ENCODE results near the gene KRTAP5-8.
A peak's percentile ranks its signal among the peaks of the same experiment; 100 is the strongest.
"Not testable (repeated sequence)": the region's sequence is repeated elsewhere in the genome, so short reads cannot be mapped to it uniquely, and the experiment has no call there.

The KRTAP5-8 gene

DNA sequence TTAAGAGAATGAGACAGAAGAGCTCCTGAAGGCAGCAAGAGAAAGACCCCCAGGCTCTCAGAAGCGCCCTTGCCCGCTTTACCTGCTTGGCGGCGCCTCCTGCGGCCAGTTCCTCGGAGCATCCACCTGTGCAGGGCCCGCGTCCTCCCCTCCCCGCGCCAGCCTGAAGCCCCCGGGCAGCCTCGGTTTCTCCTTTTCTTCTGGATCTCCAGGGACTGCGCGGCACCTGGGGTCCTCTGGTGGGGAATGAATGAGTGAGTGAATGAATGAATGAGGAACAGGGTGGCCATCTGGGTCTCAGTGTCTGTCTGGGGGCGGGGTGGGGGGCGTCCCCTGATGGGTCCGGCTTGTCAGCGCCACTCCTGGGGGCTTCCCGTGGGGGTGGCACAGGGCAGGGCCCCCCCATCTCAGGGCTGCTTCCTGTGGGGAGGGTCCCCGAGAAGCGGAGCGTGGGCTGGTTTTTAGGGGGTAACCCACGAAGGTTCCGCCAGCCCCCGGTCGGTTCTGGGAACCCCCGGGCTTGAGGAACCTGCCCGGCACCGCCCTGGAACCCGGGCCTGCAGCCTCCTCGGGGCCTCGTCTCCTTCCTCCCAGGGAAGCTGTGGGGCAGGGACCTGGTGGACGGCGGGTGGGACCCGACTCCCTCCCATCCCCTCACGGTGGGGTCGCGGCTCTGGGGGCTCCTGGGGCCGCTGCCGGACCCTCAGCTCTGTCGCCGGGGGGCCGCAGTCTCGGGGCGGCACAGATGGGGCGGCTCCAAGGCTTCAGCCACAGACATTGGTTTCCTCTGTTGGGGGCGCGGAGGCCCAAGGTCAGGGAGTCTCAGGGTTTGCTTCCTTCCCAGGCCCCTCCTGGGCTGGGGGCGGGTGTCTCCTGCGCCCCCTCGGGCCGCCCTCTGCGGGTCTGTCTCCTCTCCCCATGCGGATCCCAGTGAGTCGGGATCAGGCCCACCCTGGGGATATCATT lies 19.0 kb upstream of the KRTAP5-8 start:
- no peak for DNase-seq

DNA sequence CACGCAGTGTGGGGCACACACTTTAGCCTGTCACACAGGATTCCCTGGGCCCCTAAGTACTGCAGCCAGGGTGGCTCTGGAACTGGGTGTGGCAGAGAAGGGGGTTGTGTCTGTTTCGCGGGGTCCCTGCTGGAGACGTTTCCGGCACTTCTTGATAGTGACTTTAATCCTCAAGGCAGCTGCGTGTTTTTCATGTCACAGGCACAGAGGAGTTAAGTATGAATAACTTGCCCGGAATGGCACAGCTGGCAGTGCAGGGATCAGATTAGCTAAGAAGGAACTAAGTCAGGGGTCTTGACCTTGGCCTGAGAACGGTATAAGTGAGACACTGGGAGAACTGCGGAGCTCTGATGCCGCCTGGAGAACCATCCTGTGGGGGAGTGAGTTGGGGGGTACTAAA lies 18.3 kb upstream of the KRTAP5-8 start:
- no peak for DNase-seq

DNA sequence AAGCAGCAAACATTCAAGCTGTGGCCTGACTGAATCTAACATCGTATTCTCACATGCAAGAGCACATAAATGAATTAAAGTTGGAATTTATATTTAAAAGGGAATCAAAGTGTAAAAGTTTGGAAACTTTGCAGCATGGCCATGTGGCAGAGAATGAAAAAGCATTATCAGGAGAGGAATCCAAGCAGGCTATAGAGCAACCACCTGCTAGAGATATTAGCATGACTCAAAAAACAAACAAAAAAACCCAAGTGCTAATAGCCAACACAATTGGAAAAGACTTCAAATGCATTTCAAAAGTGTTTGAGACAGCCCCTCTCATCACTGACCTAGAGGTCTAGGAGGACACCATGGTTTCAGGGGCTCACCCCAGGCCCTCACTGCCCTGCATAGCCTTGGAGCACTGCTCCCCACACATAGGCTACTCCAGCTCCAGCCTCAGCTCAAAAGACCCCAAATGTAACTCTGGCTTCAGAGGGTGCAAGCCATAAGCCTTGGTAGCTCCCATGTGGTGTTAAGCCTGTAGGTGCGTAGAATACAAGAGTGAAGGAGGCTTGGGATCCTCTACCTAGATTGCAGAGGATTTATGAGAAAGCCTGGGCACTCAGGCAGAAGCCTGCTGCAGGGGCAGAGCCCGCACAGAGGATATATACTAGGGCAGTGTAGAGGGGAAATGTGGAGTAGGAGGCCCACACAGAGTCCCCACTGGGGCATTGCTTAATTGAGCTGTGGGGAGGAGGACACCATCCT lies 12.5 kb upstream of the KRTAP5-8 start:
- DNase-seq, result no peak

DNA sequence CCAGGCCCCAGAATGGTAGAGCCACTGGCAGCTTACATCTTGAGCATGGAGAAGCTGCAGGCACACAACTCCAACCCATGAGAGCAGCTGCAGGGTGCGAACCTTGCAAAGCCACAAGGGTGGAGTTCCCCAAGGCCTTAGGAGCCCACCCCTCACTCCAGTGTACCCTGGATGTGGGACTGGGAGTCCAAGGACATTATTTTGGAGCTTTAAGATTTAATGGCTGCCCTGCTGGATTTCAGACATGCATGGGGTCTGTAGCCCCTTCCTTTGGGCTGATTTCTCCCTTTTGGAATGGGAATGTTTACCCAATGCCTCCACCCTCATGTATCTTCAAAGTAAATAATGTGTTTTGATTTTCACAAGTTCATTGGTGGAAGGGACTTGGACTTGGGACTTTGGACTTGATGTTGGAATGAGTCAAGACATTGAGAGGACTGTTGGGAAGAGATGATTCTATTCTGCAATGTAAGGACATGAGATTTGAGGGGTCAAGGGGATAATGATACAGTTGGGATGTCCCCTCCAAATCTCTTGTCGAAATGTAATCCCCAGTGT lies 11.8 kb upstream of the KRTAP5-8 start:
- DNase-seq, result no peak

DNA sequence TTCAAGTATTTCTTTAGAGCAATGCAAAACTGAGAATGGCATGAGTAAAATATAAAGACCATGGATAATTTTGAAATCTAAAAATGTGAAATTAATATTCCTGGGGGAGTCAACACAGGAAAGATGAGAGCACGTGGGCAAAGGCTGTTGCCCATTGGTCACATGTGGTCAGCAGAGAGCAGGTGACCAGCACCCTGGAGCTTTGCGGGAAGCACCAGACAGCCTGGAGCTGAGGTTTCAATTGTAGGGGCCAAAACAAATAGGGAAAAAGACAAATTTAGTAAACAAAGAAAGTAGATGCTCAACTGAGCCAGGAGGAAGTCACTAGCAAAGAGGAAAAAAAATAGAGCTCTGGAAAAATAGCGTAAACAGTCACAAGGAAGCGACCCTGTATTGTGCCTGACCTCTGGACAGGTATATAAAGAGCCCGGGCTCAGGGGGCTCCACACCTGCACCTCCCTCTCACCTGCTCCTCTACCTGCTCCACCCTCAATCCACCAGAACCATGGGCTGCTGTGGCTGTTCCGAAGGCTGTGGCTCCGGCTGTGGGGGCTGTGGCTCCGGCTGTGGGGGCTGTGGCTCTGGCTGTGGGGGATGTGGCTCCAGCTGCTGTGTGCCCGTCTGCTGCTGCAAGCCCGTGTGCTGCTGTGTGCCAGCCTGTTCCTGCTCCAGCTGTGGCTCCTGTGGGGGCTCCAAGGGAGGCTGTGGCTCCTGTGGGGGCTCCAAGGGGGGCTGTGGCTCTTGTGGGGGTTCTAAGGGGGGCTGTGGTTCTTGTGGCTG lies 10.8 kb upstream of the KRTAP5-8 start, which contains the start of gene KRTAP5-7:
KRTAP5-7 (plus strand) TSS at position 472 of the 780 bp plus-strand sequence; CDS start at position 506, 34 bp downstream.
- DNase-seq, result not testable (repeated sequence)

DNA sequence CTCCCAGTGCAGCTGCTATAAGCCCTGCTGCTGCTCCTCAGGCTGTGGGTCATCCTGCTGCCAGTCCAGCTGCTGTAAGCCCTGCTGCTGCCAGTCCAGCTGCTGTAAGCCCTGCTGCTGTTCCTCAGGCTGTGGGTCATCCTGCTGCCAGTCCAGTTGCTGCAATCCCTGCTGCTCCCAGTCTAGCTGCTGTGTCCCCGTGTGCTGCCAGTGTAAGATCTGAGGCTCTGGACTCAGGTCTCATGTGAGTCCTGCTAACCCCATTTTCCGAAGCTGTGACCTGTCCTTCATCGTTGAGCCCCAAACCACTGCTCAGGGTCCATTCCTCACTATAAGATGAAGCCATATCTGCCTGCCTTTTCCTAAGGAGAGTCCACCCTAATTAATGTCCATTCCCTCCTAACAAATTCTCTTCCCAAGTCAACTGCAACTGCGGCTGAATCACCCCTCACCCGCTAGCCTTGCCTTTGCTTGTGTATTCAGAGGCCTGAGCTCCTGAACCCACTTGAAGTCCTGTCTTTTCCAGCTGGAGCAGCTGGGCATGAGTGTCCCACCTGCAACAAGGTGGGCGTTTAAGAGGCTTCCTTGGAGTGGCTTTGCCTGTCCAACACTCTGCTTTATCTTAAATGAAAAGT lies 10.1 kb upstream of the KRTAP5-8 start:
- DNase-seq, result no peak

DNA sequence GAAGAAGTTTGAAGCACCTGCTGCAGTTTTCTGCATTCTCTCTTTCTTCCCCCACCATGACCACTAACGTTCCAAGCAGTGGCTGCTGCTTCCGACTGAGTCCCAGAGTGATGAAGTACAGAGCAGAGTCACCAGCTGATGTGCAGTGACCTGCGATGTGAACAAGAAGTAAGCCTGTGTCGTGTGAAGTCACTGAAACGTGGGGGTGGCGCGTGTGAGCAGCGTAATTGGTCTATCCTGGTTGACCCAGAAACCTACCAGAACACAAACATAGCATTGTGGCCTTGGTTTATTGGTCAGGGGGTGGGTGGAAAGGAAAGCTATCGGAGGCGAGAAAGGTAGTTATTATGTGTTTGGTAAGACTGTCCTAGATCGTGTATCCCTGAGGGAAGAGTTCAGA lies 7.2 kb upstream of the KRTAP5-8 start:
- no peak for DNase-seq

DNA sequence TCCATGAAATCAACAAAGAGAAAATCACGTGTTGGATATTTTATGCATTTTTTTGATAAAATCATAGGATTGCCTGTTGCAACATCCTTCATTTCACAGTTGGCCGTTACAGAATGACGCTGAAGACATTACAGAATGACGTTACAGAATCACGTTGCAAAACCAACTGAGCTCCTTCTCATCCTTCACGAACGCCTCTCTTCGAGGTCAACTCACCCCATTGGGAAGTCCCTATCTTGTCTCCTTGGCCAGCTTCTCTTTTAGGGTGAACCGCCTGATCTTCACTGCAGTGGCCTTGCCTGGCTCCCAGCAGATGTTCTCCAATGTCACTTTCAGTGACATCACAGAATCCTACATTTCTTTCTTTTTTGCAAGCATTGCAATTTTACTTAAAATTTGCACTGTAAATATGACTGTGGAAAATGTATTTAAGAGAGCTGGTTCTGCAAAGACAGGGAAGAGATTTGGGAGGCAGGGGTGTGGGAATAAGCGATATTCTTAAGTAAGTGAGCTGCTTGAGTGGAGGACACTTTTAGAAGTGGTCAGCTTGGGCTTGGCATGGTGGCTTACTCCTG lies 5.7 kb upstream of the KRTAP5-8 start:
- no peak for DNase-seq

DNA sequence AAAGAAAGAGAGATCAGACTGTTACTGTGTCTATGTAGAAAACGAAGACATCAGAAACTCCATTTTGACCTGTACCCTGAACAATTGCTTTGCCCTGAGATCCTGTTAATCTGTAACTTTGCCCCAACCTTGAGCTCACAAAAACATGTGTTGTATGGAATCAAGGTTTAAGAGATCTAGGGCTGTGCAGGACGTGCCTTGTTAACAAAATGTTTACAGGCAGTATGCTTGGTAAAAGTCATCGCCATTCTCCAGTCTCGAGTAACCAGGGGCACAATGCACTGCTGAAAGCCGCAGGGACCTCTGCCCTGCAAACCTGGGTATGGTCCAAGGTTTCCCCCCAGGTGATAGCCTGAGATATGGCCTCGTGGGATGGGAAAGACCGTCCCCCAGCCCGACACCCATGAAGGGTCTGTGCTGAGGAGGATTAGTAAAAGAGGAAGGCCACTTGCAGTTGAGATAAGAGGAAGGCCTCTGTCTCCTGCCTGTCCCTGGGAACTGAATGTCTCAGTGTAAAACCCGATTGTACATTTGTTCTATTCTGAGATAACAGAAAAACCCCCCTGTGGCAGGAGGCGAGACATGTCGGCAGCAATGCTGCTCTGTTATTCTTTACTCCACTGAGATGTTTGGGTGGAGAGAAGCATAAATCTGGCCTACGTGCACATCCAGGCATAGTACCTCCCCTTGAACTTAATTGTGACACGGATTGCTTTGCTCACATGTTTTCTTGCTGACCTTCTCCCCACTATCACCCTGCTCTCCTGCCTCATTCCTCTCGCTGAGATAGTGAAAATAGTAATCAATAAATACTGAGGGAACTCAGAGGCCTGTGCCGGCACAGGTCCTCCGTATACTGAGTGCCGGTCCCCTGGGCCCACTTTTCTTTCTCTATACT lies 2.9 kb upstream of the KRTAP5-8 start:
- DNase-seq, result peak; percentile 7

DNA sequence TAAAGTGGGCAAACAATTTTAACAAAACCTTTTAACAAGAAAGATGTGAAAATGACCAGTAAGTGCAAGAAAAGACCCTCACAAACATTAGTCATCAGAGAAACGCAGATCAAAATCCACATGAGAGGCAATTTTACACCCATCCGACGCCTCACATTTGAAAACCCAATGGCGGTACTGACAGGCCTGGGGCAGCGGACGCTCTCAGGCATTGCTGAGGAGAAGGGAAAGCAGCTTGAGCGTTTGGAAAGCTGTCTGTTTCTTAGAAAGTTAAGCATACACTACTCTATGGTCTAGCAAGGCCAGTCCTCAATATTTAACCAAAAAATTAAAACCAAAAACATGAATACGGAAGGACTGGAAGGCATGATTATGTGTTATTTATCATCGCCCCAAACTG lies 2.0 kb upstream of the KRTAP5-8 start:
- no peak for DNase-seq

DNA sequence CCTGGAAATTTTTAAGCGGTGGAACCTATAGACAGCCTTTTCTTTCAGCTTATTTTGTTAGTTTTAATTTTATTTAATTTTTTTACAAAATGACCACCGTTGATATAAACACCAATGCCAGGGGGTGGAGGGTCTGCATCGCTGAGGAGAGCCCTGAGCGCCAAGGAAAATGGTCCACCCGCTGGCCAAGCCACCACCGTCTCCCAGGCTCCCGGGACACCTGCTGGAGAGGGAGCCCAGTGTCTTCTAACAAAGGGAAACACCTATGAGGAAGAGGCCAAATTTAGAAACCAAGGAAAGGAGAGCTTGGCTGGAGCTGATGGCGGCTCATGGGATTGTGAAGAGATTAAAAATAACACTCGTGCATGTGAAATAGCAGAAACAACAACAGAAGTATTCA lies 288 bp upstream of the KRTAP5-8 start:
- no peak for DNase-seq

DNA sequence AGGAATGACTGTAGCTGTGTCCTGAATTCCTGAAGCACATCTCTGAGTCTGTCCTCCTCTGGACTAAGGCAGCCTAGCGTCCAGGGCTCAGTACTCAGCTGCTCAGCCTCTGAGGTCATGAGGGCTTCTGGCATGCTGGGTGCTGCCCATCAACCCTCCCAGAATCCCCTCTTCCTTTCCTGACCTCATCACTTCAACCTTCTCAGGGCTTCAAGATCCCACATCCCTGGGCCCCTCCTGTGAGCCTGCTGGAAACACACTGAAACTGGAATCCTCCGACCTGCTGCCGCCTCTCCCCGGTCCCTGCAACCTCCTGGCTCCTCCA lies 803 bp downstream of the KRTAP5-8 start:
- no peak for DNase-seq

DNA sequence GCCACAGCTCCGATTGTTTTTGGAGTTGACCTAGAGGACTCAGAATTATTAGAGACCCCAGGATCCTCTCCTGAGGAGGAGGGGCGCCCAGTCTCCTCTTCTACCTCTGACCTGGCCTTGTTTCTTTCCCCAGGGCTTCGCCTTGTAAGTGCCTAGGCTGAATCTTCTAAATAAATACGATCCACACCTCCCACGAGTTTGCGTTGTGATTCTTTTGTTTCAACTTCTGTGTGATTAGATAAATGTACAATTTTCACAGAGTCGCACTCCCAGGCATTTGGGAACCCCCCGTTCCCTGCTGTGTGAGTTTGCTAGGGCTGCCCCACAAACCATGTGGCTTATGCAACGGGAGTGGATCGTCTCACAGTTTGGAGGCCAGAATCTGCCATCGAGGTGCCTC lies 1.2 kb downstream of the KRTAP5-8 start:
- DNase-seq, result no peak

DNA sequence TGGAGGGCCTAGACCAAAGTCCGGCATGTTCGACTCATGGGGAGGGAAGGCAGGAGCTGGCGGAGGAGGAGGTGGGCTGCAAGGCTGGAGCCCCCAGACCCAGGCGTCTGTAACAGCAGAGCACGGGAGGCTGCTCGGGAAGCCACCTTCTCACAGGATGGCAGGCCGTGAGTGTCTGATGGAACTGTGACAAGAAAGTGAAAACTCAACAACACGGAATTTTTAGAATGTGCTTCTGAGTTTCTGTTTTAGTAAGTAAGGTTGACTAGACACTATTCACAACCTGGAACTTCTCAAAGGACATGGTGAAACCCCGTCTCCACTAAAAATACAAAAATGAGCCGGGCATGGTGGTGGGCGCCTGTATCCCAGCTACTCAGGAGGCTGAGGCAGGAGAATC lies 2.1 kb downstream of the KRTAP5-8 start:
- DNase-seq, result not testable (repeated sequence)

DNA sequence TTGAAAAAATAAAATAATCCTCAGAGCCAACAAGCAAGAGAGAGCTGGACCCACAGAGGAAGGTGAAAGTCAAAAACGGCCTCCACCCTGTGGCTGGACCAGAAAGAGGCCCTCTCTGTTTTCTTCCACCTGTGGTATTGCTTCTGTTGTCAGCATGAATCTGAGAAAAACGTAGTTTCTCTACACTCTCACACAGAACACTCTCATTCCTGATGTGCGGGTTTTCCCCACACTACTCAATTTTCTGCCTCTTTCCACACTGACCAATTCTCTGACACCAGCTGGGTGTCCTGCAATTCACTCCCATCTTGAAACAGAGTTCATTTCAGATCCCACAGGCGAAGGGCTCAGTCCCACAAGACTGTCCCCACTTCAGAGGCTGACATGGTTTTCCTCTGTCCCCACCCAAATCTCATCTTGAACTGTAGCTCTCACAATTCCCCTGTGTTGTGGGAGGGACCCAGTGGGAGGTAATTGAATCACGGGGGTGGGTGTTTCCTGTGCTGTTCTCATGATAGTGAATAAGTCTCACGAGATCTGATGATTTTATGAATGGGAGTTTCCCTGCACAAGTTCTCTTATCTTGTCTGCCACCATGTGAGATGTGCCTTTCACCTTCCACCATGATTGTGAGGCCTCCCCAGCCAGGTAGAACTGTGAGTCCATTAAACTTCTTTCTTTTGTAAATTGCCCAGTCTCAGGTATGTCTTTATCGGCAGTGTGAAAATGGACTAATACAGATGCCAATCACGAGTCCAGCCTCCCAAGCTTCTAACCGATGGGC lies 2.9 kb downstream of the KRTAP5-8 start:
- not testable (repeated sequence) for DNase-seq

DNA sequence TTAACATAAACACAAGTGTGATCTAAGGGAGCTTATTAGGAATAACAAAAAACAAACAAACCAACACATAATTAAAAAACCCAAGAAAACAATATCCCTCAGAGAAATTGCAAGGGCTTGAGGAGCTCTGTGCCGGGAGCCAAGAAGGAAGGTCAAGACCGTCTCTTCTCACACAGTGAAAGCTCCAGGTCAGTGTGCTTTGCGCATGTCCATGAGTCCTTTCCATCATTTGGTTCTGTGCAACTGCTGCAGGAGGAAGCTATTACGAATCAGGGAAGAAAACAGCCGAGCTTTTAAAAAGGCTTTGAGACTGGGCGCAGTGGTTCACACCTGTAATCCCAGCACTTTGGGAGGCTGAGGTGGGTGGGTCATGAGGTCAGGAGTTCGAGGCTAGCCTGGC lies 4.6 kb downstream of the KRTAP5-8 start:
- no peak for DNase-seq

DNA sequence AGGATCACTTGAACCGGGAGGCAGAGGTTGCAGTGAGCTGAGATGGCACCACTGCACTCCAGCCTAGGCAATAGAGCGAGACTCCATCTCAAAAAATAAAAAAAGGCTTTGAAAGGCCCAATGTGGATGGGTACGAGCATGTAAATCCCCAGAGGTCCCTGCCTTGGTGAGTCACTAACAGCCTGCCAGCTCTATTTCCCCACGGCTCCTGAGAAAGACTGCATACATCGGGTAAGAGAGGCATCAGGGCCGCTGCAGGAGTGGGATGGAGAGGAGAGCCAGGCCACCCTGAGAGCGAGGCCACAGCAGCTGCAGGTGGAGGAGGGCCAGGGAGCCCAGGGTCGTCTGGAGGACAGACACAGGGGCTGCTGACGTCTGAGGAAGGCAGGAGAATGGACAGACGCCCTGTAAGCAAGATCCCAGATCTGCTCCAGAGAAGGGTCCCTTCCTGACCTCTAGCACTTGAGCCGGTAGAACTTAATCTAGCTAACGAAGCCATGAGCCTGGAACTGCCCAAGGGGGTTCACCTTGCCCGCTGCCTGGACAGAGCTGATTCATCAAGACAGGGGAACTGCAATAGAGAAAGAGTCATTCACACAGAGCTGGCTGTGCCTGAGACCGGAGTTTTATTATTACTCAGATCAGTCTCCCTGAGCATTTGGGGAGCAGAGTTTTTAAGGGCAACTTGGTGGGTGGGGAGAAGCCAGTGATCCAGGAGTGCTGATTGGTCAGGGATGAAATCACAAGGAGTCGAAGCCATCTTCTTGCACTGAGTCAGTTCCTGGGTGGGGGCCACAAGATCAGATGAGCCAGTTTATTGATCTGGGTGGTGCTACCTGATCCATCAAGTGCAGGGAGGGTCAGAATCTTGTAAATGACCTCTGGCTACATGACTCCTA lies 5.3 kb downstream of the KRTAP5-8 start:
- no peak for DNase-seq

DNA sequence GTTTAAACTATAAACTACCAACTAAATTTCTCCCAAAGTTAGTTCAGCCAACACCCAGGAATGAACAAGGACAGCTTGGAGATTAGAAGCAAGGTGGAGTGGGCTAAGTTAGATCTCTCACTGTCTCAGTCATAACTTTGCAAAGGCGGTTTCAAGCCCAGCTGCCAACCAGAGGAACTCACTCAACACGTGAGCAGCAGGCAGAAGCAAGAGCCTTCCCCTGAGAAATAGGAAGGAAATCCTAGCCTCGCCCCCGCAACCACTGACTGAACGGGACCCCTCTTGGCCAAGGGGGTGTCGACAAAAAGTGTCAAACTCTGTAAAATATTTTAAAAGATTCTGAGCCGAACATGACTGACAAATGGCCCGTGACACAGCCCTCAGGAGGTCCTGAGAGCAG lies 6.0 kb downstream of the KRTAP5-8 start:
- peak; percentile 68 for DNase-seq

Data from GDM1 (cell line).